Lower lobe of right lung (tissue), 2 donors: ENCODE results near the gene SLC15A2. TPM values are rescaled to one million over a fixed set of nuclear protein-coding genes. Genes with fewer than 3 reads are reported as not detected.

Experiments used
- ATAC-seq, 2 donors: fragments of 200-7000 bp; cut with Tn5 transposase; one replicate each; pipeline ENCODE4 v1.9.1; 2020 to 2022; ENCODE audit warnings: mild to moderate bottlenecking in 2 of 2, moderate library complexity in 2 of 2
- DNase-seq: peaks from one replicate; pipeline ENCODE4 v3.0.0-alpha.2; 2020
- H3K27ac ChIP-seq: fragments of 200-600 bp; one replicate; pipeline ENCODE4 v1.8.0; 2022
- H3K27me3 ChIP-seq: fragments of 200-600 bp; one replicate; pipeline ENCODE4 v1.8.0; 2022; ENCODE audit warnings: low read depth
- H3K36me3 ChIP-seq: fragments of 200-600 bp; one replicate; pipeline ENCODE4 v1.8.0; 2022; ENCODE audit warnings: mild to moderate bottlenecking
- H3K4me1 ChIP-seq: fragments of 200-600 bp; one replicate; pipeline ENCODE4 v1.8.0; 2022
- H3K4me3 ChIP-seq: fragments of 200-600 bp; one replicate; pipeline ENCODE4 v1.8.0; 2022; ENCODE audit warnings: mild to moderate bottlenecking
- H3K9me3 ChIP-seq: fragments of 200-600 bp; one replicate; pipeline ENCODE4 v1.8.0; 2022
- CTCF ChIP-seq: fragments of 200-600 bp; IDR thresholded peaks from one replicate; pipeline ENCODE4 v1.8.0; 2022; ENCODE audit warnings: antibody characterized with exemption, mild to moderate bottlenecking
- intact Hi-C: fragments of 100-400 bp; cut with DNase I; formaldehyde crosslinking; loops from one replicate; pipeline ENCODE4 v1.11.0; 2022
- total RNA-seq: library from RNA; stranded (reverse); fragmentation: NEBNext Ultra II Directional; extraction: Animal tissue kit (Norgen Biotek cat#: 25700); gene quantifications from one replicate; pipeline ENCODE4 v1.2.1, GENCODE V29; 2021
- donor health status: DM: no; HTN: yes; CAD: no; lungs with severe emphysema.

Gene SLC15A2
- total RNA-seq, 1 donor from 2014 or later = 63.6 TPM

- no peak overlapping the region for H3K4me3 ChIP-seq
- H3K36me3 ChIP-seq = no peaks in the 10 kb centered on the region
- intact Hi-C loops = no loop called here
- no peaks in the 10 kb centered on the region for H3K4me1 ChIP-seq
- no peak for TF ChIP-seq CTCF
- DNase-seq (no peak), ATAC-seq (no peak)
- no peak overlapping the region for H3K27ac ChIP-seq
- no peaks in the 10 kb centered on the region for H3K9me3 ChIP-seq
- H3K27me3 ChIP-seq = no peaks in the 10 kb centered on the region
Measured at GRCh38 chr3:121975702-121976302, 81.6 kb downstream of the SLC15A2 start.

- H3K36me3 ChIP-seq = no peaks in the 10 kb centered on the region
- no peak overlapping the region for H3K27ac ChIP-seq
- H3K9me3 ChIP-seq = no peaks in the 10 kb centered on the region
- intact Hi-C loops = no loop called here
- H3K4me3 ChIP-seq = no peak overlapping the region
- no peaks in the 10 kb centered on the region for H3K4me1 ChIP-seq
- no peak for ATAC-seq
- H3K27me3 ChIP-seq = no peaks in the 10 kb centered on the region
- no peak for TF ChIP-seq CTCF
- no peak for DNase-seq
Measured at GRCh38 chr3:121976727-121977126, 82.5 kb downstream of the SLC15A2 start.

- peaks cover 9% of the 10 kb centered on the region for H3K9me3 ChIP-seq
- no peaks in the 10 kb centered on the region for H3K36me3 ChIP-seq
- intact Hi-C loops = no loop called here
- no peaks in the 10 kb centered on the region for H3K27me3 ChIP-seq
- no peak overlapping the region for H3K27ac ChIP-seq
- TF ChIP-seq CTCF = no peak
- H3K4me1 ChIP-seq = no peaks in the 10 kb centered on the region
- ATAC-seq (no peak), DNase-seq (no peak)
- no peak overlapping the region for H3K4me3 ChIP-seq
Measured at GRCh38 chr3:121979246-121979645, 85.0 kb downstream of the SLC15A2 start.

- no peak overlapping the region for H3K4me3 ChIP-seq
- DNase-seq (no peak), ATAC-seq (no peak)
- H3K36me3 ChIP-seq = no peaks in the 10 kb centered on the region
- no peaks in the 10 kb centered on the region for H3K27me3 ChIP-seq
- no peaks in the 10 kb centered on the region for H3K4me1 ChIP-seq
- no peak for TF ChIP-seq CTCF
- no peak overlapping the region for H3K27ac ChIP-seq
- H3K9me3 ChIP-seq = peaks cover 9% of the 10 kb centered on the region
- intact Hi-C loops = no loop called here
Measured at GRCh38 chr3:121979734-121980449, 85.7 kb downstream of the SLC15A2 start.

GRCh38 chr3:121980450-121980796, 86.2 kb downstream of the SLC15A2 start:
- no peaks in the 10 kb centered on the region for H3K27me3 ChIP-seq
- DNase-seq (no peak), ATAC-seq (no peak)
- H3K9me3 ChIP-seq = peaks cover 9% of the 10 kb centered on the region
- no peak overlapping the region for H3K27ac ChIP-seq
- no peaks in the 10 kb centered on the region for H3K4me1 ChIP-seq
- intact Hi-C loops = no loop called here
- no peak overlapping the region for H3K4me3 ChIP-seq
- no peaks in the 10 kb centered on the region for H3K36me3 ChIP-seq
- no peak for TF ChIP-seq CTCF
